Amniotic stem cell (primary cell): ENCODE data around the gene TRIM51.
"Not testable (repeated sequence)": the region's sequence is repeated elsewhere in the genome, so short reads cannot be mapped to it uniquely, and the experiment has no call there.

Experiments used
- DNase-seq: peaks from one replicate; lab custom pipeline; 2025; lab: John Stamatoyannopoulos, UW

The TRIM51 gene

GRCh38 chr11:55882997-55883396 lies at the start of gene TRIM51:
TSS of gene TRIM51 (plus strand) at chr11:55883297. CDS start at chr11:55885429, 2,132 bp downstream.
- DNase-seq: not testable (repeated sequence)

- no peak for DNase-seq
Observed at GRCh38 chr11:55838452-55838851, 44.6 kb upstream of the TRIM51 start, which contains the start of gene OR5D16. TSS of gene OR5D16 (plus strand) at chr11:55838752. CDS start at chr11:55838752, 0 bp downstream.

- no peak for DNase-seq
Observed at GRCh38 chr11:55847453-55847852, 35.6 kb upstream of the TRIM51 start.

- no peak for DNase-seq
Observed at GRCh38 chr11:55849037-55849436, 34.1 kb upstream of the TRIM51 start.

- DNase-seq: no peak
Observed at GRCh38 chr11:55852141-55852540, 31.0 kb upstream of the TRIM51 start.

- DNase-seq: no peak
Observed at GRCh38 chr11:55854704-55855103, 28.4 kb upstream of the TRIM51 start.

GRCh38 chr11:55867354-55867753 lies 15.7 kb upstream of the TRIM51 start:
- DNase-seq: not testable (repeated sequence)

GRCh38 chr11:55872731-55873130 lies 10.4 kb upstream of the TRIM51 start:
- not testable (repeated sequence) for DNase-seq

- not testable (repeated sequence) for DNase-seq
Observed at GRCh38 chr11:55873146-55873545, 10.0 kb upstream of the TRIM51 start.

GRCh38 chr11:55884995-55885394 lies 1.9 kb downstream of the TRIM51 start:
- not testable (repeated sequence) for DNase-seq

- DNase-seq: not testable (repeated sequence)
Observed at GRCh38 chr11:55885481-55885880, 2.4 kb downstream of the TRIM51 start.

GRCh38 chr11:55895216-55895615 lies 12.1 kb downstream of the TRIM51 start:
- DNase-seq: no peak

GRCh38 chr11:55902308-55902707 lies 19.2 kb downstream of the TRIM51 start:
- DNase-seq: no peak

GRCh38 chr11:55914482-55914881 lies 31.4 kb downstream of the TRIM51 start, which contains the start of gene OR5W2:
TSS of gene OR5W2 (minus strand) at chr11:55914582. CDS start at chr11:55914582, 0 bp downstream.
- DNase-seq: no peak

- no peak for DNase-seq
Observed at GRCh38 chr11:55920537-55920936, 37.4 kb downstream of the TRIM51 start.

GRCh38 chr11:55936300-55936699 lies 53.2 kb downstream of the TRIM51 start, which contains the start of gene OR5I1:
TSS of gene OR5I1 (minus strand) at chr11:55936400. CDS start at chr11:55936400, 0 bp downstream.
- no peak for DNase-seq
